ENCODE measurements around the gene CDHR5.

GRCh38 chr11:640021-640706, 15.4 kb upstream of the CDHR5 start:
- TF ChIP-seq EZH2 (IDR thresholded peaks at IDR 0.05) (no peak), CTCF (IDR thresholded peaks at IDR 0.05) (no peak)
